Hypothalamus (tissue), 51 donors: ENCODE measurements around the gene EEF1E1.
"Not testable (repeated sequence)": the region's sequence is repeated elsewhere in the genome, so short reads cannot be mapped to it uniquely, and the experiment has no call there.

Source experiments
- DNase-seq, 51 donors: peaks; one replicate each; lab custom pipeline; 2025; lab: John Stamatoyannopoulos, UW

EEF1E1 gene

DNA sequence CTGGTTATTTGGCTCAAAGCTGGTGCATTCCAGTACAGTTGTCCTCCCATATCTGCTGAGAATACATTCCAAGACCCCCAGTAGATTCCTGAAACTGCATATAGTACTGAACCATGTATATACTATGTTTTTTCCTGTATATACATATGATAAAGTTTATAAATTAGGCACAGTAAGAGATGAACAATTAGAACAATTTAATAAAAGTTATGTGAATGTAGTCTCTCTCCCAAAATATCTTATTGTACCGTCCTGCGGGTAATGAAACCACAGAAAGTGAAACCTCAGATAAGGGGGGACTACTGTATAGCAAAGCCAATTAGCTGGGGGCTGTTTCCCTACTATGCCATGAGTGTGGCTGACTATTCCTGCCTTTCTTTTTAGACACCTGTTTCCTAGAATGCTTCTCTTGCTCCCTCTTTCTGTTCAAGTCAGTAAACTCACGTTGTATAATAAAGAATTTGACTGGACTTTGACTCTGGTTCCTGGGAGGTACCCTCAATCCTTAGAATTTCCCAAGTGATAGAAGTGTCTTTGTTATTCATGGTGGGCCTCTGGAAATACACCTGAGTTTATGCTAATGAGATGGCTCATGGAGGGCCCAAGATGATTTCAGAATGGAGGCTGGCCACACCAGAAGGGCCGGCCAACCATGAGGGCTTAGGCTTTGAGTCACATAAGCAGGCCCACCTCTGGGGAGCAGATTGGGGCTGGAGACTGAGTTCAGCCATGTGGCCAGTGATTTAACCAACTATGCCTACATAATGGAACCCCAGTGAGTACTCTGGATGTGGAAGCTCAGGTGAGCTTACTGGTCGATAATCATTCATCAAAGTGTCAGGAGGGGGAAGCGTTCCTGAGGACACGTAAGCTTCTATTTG lies 37.5 kb downstream of the EEF1E1 start:
- peak in 1 of 51 donors; percentile 12 for DNase-seq

DNA sequence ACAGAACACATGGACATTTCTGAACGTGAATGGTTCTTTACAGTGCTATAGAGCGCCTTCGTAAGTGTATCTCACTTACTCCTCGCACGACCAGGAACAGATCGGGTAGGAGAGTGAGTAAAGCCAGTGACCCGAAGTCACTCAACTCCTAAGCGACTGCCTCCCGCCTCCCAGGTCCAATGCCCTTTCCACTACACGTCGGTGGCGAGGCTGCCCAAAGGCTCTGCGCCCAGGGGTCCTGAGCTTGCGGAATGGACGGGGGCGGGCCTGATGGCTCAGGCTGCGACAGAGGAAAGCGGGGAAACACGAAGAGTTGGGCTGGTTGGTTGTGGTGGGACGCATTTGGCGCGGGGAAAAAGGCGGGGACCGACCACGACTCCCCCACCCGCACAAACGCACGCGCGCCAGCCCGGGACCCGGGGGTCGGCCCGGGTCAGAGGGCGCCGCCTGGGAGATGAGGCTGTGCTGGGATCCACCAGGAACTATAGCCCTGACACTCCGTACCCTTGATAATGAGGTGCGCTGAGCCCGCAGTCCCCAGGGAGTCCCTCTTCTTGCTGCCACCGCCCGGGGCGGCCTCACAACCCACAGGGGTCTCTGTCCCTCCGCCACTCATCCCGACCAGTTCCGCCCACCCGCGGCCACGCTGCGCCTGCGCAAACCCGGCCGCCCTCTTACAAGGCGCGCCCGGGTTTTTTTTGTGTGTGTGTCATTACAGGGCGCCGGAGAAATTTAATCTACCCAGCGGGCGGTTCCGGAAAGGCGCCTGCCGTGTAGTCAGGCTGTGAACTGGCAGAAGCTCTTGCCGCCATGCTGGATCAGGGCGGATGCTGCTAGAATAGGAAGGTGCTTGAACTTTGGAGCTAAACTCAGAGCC lies 38.3 kb downstream of the EEF1E1 start, which contains the start of gene BLOC1S5:
TSS of gene BLOC1S5 (minus strand) at position 629 of the 877 bp plus-strand sequence. CDS start at position 616, 13 bp downstream.
- DNase-seq = peak; percentile 59 to 97 (median 91)

DNA sequence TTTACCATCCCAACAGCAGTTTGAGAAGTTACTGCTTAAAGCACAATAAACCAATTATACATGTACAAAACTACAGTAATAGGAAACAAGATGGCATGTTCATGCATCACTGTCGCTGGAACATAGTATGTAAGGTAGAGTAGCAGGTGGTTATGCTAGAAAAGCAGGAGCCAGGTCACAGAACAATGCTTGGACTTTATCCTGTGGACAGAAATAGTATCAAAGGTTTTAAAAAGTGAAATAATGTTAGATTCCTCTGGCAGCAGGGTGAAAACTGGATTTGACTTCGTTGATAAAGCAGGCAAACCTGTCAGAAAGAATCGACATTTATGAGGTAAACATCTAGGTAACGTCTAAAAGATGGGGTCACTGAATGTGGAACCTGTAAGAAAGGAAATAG lies 40.6 kb downstream of the EEF1E1 start:
- DNase-seq = no peak

DNA sequence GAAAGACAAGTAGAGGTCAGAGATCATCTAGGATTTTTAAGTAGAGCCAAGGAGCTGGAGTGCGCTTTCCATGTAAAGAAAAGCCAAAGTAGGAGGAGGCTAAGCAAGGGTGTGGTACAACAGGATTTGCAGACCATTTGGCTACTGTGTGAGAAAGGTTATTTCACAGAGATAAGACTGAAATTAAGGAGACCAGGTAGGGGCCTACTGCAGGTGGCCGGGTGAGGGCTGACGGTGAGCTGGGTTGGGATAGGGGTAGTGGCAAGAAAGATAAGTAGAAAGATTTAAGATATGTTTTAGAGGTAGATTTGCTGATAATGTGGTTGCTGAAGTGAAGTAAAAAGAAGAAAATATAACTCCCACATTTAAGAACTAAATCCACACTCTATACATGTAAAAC lies 42.0 kb downstream of the EEF1E1 start:
- DNase-seq = no peak

DNA sequence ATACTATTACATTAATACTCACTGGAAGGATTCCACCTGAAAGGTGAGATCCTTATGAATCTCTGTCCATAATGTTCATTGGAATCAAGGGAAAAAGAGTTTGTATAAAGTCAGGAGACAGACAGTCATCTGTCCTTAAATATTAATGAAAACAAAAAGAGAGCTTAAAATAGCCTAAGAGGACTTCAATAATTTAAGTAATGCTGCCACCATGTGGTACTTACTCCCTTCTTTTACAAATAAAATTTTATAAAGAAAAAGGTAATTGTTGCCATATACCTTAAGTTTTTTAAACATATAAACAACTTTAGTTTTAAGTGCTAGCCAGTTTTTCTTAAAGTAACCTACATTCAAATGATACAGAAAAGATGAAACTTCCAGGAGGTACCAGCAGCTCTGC lies 43.2 kb downstream of the EEF1E1 start:
- no peak for DNase-seq

DNA sequence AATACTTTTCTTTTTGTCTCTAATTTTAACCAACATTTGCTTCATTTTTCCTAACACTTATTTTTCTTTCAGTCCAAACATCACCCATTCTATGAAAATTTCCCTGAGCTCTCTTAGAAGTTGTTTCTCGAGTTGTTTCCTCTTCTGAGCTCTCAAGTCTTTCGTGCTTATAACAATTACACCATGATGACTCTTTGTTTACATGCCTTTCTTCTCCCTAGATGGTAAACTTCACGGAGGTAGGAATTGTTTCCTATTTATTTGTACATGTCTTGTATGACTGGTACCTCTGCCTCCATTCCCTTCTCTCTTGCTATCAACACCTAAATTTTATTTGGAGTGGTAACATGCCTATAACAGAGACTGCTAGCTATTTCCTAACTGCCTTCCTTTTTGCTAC lies 44.6 kb downstream of the EEF1E1 start:
- DNase-seq = no peak

DNA sequence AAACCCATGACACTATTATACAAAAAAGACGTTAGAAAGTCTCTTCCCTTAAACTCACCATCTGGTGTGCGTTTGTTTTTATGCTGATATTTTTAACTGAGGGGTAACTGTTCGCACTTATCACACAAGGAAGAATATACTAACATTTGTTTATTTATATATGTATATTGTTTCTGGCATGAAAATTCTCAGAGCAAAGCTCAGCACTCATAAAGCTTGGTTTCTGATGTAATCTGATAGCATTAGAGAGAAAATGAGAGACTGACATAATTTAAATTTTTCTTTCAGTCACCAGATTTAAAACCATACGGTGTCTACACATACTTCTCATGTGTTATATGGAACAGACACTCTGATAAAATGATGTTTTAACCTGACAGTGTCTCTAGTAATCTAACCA lies 45.1 kb downstream of the EEF1E1 start:
- DNase-seq = no peak

DNA sequence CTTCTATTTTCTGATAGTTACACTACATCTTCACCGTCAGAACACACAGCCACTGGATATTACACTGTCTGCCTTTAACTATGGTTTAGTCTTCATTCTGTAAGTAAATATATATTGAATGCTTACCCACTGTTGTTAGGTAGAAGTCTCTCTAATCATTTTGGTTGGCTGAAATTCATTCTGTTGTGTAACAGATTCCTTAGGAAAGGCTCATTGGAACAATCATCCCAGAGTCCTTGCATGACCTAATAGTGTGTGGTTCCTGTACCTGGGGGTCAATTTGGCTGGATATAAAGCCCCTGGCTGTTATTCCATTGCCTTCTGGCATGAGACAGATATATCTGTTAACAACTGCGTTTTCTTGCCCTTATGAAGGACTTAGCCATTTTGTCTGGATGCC lies 48.1 kb downstream of the EEF1E1 start:
- DNase-seq = no peak

DNA sequence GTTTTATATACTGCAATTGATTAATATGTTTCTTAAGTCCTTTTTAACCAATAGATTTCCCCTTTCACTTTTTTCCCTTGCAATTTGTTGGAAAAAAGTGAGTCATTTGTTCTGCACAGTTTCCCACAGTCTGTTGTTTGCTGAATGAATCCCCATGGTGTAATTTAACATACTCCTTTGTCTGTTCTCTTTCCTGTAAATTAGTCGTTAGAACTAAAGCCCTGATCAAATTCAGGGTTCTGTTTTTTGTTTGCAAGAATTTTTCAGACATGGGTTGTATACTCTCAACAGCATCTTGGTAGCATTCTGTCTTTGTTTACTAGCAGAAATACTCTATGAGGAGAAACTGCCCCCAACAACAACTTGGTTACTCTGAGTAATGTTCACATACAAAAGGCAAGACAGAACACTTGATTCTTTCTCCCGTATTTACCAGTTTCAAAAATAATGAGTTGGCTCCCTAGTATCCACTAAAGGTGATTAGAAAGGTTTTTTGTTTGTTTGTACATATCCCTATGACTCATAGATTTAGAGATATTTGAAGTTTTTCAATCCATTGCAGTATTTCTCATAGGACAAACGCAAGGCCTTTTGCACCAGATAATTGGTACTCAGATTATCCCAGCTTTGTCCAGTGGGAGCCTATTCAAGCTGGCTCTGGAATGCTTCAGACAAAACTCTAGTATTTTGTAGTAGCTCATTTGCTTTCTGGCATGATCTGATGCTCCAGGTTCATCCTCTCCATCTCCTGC lies 54.6 kb downstream of the EEF1E1 start:
- no peak for DNase-seq

DNA sequence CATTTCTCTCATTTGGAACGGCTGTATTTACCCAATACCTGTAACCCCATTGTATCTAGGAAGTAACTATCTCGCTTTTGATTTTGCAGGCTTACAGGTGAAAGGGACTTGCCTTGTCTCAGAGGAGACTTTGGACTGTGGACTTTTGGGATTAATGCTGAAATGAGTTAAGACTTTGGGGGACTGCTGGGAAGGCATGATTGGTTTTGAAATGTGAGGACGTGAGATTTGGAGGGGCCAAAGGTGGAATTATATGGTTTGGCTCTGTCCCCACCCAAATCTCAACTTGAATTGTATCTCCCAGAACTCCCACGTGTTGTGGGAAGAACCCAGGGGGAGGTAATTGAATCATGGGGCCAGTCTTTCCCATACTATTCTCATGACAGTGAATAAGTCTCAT lies 56.6 kb downstream of the EEF1E1 start:
- not testable (repeated sequence) for DNase-seq

DNA sequence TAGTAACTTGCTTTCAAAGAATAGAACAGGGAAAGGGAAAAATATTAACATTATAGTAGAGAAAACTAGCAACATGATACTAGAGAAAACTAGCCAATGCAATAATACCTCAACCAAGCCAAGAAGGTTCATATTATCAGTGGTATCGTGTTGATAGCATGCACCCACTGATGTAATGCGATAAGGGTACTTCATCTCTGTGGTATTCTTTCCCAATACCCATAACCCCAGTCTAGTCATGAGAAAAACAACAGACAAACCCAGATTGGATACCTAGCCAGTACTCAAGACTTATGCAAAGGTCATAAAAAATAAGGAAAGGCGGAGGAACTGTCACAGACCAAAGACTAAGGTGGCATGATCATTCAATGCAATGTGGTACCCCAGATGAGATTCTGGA lies 59.1 kb downstream of the EEF1E1 start:
- no peak for DNase-seq

DNA sequence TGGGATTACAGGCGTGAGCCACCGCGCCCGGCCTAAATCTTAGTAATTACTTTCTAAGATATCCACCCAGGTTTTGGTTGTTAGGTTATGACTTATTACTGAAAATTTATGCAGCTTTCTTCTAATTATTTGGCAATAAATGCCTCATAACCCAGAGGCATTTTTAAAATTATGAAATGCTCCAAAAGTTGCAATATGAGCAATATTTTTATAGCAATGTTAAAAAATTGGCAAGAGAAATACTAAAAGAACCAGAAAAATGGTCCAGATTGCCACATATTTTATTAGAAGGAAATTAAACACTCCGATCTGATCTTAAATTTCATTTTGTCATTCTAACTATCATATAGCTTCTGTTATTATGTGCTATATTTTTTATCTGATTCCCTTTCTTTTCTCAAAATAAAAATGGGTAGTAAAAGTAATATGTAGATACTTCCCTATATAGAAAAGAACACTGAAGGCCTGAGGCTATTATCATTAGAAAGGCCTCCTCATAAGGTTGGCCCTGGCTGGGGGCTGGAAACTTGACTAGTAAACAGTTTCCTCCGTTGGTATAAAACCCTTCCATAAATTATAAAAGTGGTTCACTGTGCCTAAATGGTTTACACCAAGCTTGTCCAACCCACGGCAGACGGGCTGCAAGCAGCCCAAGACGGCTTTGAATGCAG lies 60.3 kb downstream of the EEF1E1 start:
- no peak for DNase-seq

DNA sequence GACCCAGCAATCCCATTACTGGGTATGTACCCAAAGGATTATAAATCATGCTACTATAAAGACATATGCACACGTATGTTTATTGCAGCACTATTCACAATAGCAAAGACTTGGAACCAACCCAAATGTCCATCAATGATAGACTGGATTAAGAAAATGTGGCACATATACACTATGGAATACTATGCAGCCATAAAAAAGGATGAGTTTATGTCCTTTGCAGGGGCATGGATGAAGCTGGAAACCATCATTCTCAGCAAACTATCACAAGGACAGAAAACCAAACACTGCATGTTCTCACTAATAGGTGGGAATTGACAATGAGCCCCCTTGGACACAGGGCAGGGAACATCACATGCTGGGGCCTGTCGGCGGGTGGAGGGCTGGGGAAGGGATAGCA lies 68.2 kb downstream of the EEF1E1 start:
- DNase-seq = not testable (repeated sequence)

DNA sequence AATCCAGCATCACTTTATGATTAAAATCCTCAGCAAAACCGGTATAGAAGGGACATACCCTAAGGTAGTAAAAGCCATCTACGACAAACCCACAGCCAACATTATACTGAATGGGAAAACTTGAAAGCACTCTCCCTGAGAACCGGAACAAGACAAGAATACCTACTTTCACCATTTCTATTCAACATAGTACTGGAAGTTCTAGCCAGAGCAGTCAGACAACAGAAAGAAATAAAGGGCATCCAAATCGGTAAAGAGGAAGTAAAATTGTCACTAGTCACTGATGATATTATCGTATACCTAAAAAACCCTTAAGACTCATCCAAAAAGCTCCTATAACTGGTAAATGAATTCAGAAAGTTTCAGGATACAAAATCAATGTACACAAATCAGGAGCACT lies 71.4 kb downstream of the EEF1E1 start:
- DNase-seq = no peak
